ENCODE measurements around the gene FAM120B.

The FAM120B gene

GRCh38 chr6:170423814-170424603 is 117.5 kb downstream of the FAM120B start:
- Histone ChIP-seq H3K79me2 (ENCODE audit: control insufficient read depth, low read length) (no peaks in the 10 kb centered on the region), H3K4me3 (ENCODE audit: low read length) (no peak overlapping the region), H3K27ac (ENCODE audit: low read depth, low read length) (no peak overlapping the region), H4K20me1 (ENCODE audit: control insufficient read depth, insufficient read depth, low read depth, low read length) (no peaks in the 10 kb centered on the region), H3F3A (ENCODE audit: control insufficient read depth, insufficient read depth) (no peaks in the 10 kb centered on the region), H3K4me2 (ENCODE audit: low read length) (no peak overlapping the region), H3K9me3 (ENCODE audit: control insufficient read depth, insufficient read depth, low read length) (no peaks in the 10 kb centered on the region), H3K9me2 (replicated peaks; ENCODE audit: control insufficient read depth, low read length) (no peaks in the 10 kb centered on the region), H3K36me3 (ENCODE audit: control insufficient read depth, low read length) (no peaks in the 10 kb centered on the region), H3K27me3 (ENCODE audit: control insufficient read depth, low read length) (peaks cover 4% of the 10 kb centered on the region; the same call in 1 of the 2 replicates), H3K4me1 (ENCODE audit: control insufficient read depth, low read length) (no peaks in the 10 kb centered on the region)
- TF ChIP-seq EZH2phosphoT487 (IDR thresholded peaks at IDR 0.05; ENCODE audit: borderline replicate concordance, low read length), result no peak
- no peak for TF ChIP-seq CTCF (IDR thresholded peaks at IDR 0.05; ENCODE audit: low read depth, low read length, poor library complexity, severe bottlenecking)

- no peaks in the 10 kb centered on the region for H3F3A ChIP-seq (ENCODE audit: control insufficient read depth, insufficient read depth)
- TF ChIP-seq EZH2phosphoT487 (IDR thresholded peaks at IDR 0.05; ENCODE audit: borderline replicate concordance, low read length) (no peak), CTCF (IDR thresholded peaks at IDR 0.05; ENCODE audit: low read depth, low read length, poor library complexity, severe bottlenecking) (no peak)
- H3K36me3 ChIP-seq (ENCODE audit: control insufficient read depth, low read length), result no peaks in the 10 kb centered on the region
- no peaks in the 10 kb centered on the region for H3K9me2 ChIP-seq (replicated peaks; ENCODE audit: control insufficient read depth, low read length)
- H3K4me1 ChIP-seq (ENCODE audit: control insufficient read depth, low read length), result no peaks in the 10 kb centered on the region
- no peak overlapping the region for H3K27ac ChIP-seq (ENCODE audit: low read depth, low read length)
- H3K4me2 ChIP-seq (ENCODE audit: low read length), result no peak overlapping the region
- H3K27me3 ChIP-seq (ENCODE audit: control insufficient read depth, low read length), result peaks cover 4% of the 10 kb centered on the region; the same call in 1 of the 2 replicates
- H3K9me3 ChIP-seq (ENCODE audit: control insufficient read depth, insufficient read depth, low read length), result no peaks in the 10 kb centered on the region
- H4K20me1 ChIP-seq (ENCODE audit: control insufficient read depth, insufficient read depth, low read depth, low read length), result no peaks in the 10 kb centered on the region
- no peaks in the 10 kb centered on the region for H3K79me2 ChIP-seq (ENCODE audit: control insufficient read depth, low read length)
- H3K4me3 ChIP-seq (ENCODE audit: low read length), result no peak overlapping the region
Measured at GRCh38 chr6:170424604-170425126, 118.1 kb downstream of the FAM120B start.

GRCh38 chr6:170429450-170429849 is 122.9 kb downstream of the FAM120B start:
- H3F3A ChIP-seq (ENCODE audit: control insufficient read depth, insufficient read depth), result no peaks in the 10 kb centered on the region
- no peak overlapping the region for H3K4me2 ChIP-seq (ENCODE audit: low read length)
- H3K4me3 ChIP-seq (ENCODE audit: low read length), result no peak overlapping the region
- no peaks in the 10 kb centered on the region for H3K9me2 ChIP-seq (replicated peaks; ENCODE audit: control insufficient read depth, low read length)
- TF ChIP-seq CTCF (IDR thresholded peaks at IDR 0.05; ENCODE audit: low read depth, low read length, poor library complexity, severe bottlenecking) (no peak), EZH2phosphoT487 (IDR thresholded peaks at IDR 0.05; ENCODE audit: borderline replicate concordance, low read length) (no peak)
- no peak overlapping the region for H3K27ac ChIP-seq (ENCODE audit: low read depth, low read length)
- H3K4me1 ChIP-seq (ENCODE audit: control insufficient read depth, low read length), result no peaks in the 10 kb centered on the region
- H4K20me1 ChIP-seq (ENCODE audit: control insufficient read depth, insufficient read depth, low read depth, low read length), result no peaks in the 10 kb centered on the region
- peaks cover 11% of the 10 kb centered on the region for H3K27me3 ChIP-seq (ENCODE audit: control insufficient read depth, low read length)
- no peaks in the 10 kb centered on the region for H3K36me3 ChIP-seq (ENCODE audit: control insufficient read depth, low read length)
- H3K79me2 ChIP-seq (ENCODE audit: control insufficient read depth, low read length), result no peaks in the 10 kb centered on the region
- no peaks in the 10 kb centered on the region for H3K9me3 ChIP-seq (ENCODE audit: control insufficient read depth, insufficient read depth, low read length)
